Peyer's patch (tissue), 4 donors: Measurements from ENCODE around the gene GGA3. TPM values are rescaled to one million over a fixed set of nuclear protein-coding genes. Genes with fewer than 3 reads are reported as not detected.
"Not testable (repeated sequence)": the region's sequence is repeated elsewhere in the genome, so short reads cannot be mapped to it uniquely, and the experiment has no call there.

Experiments
- DNase-seq, 3 donors: peaks; one replicate each; pipeline ENCODE4 v3.0.0-alpha.2; 2017 to 2019
- H3K27ac ChIP-seq, 4 donors: fragments of 200-600 bp; sonication (generic); one replicate each; pipeline ENCODE4 v1.5.1; 2016 to 2019
- H3K27me3 ChIP-seq, 2 donors: fragments of 200-600 bp; sonication (generic); one replicate each; pipeline ENCODE4 v1.5.1; 2019
- H3K36me3 ChIP-seq, 3 donors: fragments of 200-600 bp; sonication (generic); one replicate each; pipeline ENCODE4 v1.5.1; 2016 to 2019
- H3K4me1 ChIP-seq, 4 donors: fragments of 200-600 bp; sonication (generic); one replicate each; pipeline ENCODE4 v1.5.1; 2016 to 2019
- H3K4me3 ChIP-seq, 4 donors: fragments of 200-600 bp; sonication (generic); 1 replicate in 3 of 4; 2 replicates in 1 of 4; pipeline ENCODE4 v1.5.1; 2016 to 2019; ENCODE audit warnings: mild to moderate bottlenecking in 1 of 4
- H3K9me3 ChIP-seq, 4 donors: fragments of 200-600 bp; sonication (generic); one replicate each; pipeline ENCODE4 v1.5.1; 2016 to 2019; ENCODE audit warnings: mild to moderate bottlenecking in 1 of 4
- CTCF ChIP-seq, 6 experiments: fragments of 450-650 bp in 4 of 6; fragments of 200-600 bp in 2 of 6; sonication (generic) in 1 of 6; IDR thresholded peaks; one replicate each; pipeline ENCODE4 v1.5.1; 2017 to 2019; ENCODE audit warnings: antibody characterized with exemption in 6 of 6, mild to moderate bottlenecking in 3 of 6, moderate library complexity in 1 of 6
- POLR2A ChIP-seq, 2 donors: fragments of 450-650 bp; IDR thresholded peaks; one replicate each; pipeline ENCODE4 v1.5.1; 2017; ENCODE audit warnings: antibody characterized with exemption in 2 of 2, mild to moderate bottlenecking in 2 of 2, moderate library complexity in 2 of 2
- total RNA-seq, 4 donors: library from RNA; depleted of rRNA; stranded (reverse); fragments of >200 nt; gene quantifications; one replicate each; pipeline ENCODE4 v1.1.0, GENCODE V29; 2016

Gene GGA3
- total RNA-seq, 4 donors from 2014 or later, result 34.0 to 153 (median 77.0) TPM

- Histone ChIP-seq H3K4me1 (peaks cover 0 to 24% (median 8%) of the 10 kb centered on the region in 4 donors), H3K4me3 (no peak overlapping the region), H3K9me3 (no peaks in the 10 kb centered on the region), H3K36me3 (peaks cover 0 to 40% (median 0%) of the 10 kb centered on the region in 3 donors), H3K27ac (no peak overlapping the region), H3K27me3 (no peaks in the 10 kb centered on the region)
- no peak for TF ChIP-seq POLR2A (IDR thresholded peaks at IDR 0.05)
- no peak for TF ChIP-seq CTCF (IDR thresholded peaks at IDR 0.05)
- DNase-seq, result no peak
Observed at GRCh38 chr17:75266316-75267152, 5.1 kb upstream of the GGA3 start.

GRCh38 chr17:75265614-75266315, 4.4 kb upstream of the GGA3 start:
- peaks cover 0 to 40% (median 0%) of the 10 kb centered on the region in 3 donors for H3K36me3 ChIP-seq
- TF ChIP-seq CTCF (IDR thresholded peaks at IDR 0.05) (no peak), POLR2A (IDR thresholded peaks at IDR 0.05) (no peak)
- H3K4me3 ChIP-seq, result no peak overlapping the region
- DNase-seq, result no peak
- no peaks in the 10 kb centered on the region for H3K27me3 ChIP-seq
- peaks cover 0 to 25% (median 9%) of the 10 kb centered on the region in 4 donors for H3K4me1 ChIP-seq
- H3K27ac ChIP-seq, result no peak overlapping the region
- H3K9me3 ChIP-seq, result no peaks in the 10 kb centered on the region

- peak overlapping the region in 1 of 4 donors; percentile 73 for H3K4me3 ChIP-seq
- TF ChIP-seq CTCF (IDR thresholded peaks at IDR 0.05) (no peak), POLR2A (IDR thresholded peaks at IDR 0.05) (no peak)
- peaks cover 0 to 32% (median 18%) of the 10 kb centered on the region in 4 donors for H3K4me1 ChIP-seq
- H3K36me3 ChIP-seq, result peaks cover 0 to 40% (median 0%) of the 10 kb centered on the region in 3 donors
- no peaks in the 10 kb centered on the region for H3K27me3 ChIP-seq
- DNase-seq, result no peak
- no peak overlapping the region for H3K27ac ChIP-seq
- no peaks in the 10 kb centered on the region for H3K9me3 ChIP-seq
Observed at GRCh38 chr17:75263055-75263454, 1.6 kb upstream of the GGA3 start.

- no peak for DNase-seq
- Histone ChIP-seq H3K36me3 (peaks cover 0 to 40% (median 0%) of the 10 kb centered on the region in 3 donors), H3K9me3 (no peaks in the 10 kb centered on the region), H3K27ac (peak overlapping the region; percentile 88 to 97 (median 94)), H3K4me1 (peaks cover 0 to 26% (median 18%) of the 10 kb centered on the region in 4 donors), H3K4me3 (peak overlapping the region; percentile 73 to 91 (median 78)), H3K27me3 (no peaks in the 10 kb centered on the region)
- TF ChIP-seq CTCF (IDR thresholded peaks at IDR 0.05), result no peak
- TF ChIP-seq POLR2A (IDR thresholded peaks at IDR 0.05), result no peak
Observed at GRCh38 chr17:75262112-75262606, 753 bp upstream of the GGA3 start.

- DNase-seq, result no peak
- TF ChIP-seq CTCF (IDR thresholded peaks at IDR 0.05) (peak in 3 of 6 experiments; percentile 5 to 16 (median 13)), POLR2A (IDR thresholded peaks at IDR 0.05) (no peak)
- no peaks in the 10 kb centered on the region for H3K27me3 ChIP-seq
- H3K36me3 ChIP-seq, result peaks cover 0 to 26% (median 0%) of the 10 kb centered on the region in 3 donors
- H3K27ac ChIP-seq, result peak overlapping the region; percentile 88 to 97 (median 94)
- H3K9me3 ChIP-seq, result no peaks in the 10 kb centered on the region
- peaks cover 0 to 26% (median 18%) of the 10 kb centered on the region in 4 donors for H3K4me1 ChIP-seq
- peak overlapping the region; percentile 73 to 91 (median 78) for H3K4me3 ChIP-seq
Observed at GRCh38 chr17:75260641-75261335, 618 bp downstream of the GGA3 start.

- peaks cover 0 to 16% (median 13%) of the 10 kb centered on the region in 4 donors for H3K4me1 ChIP-seq
- H3K9me3 ChIP-seq, H3K27ac ChIP-seq, H3K27me3 ChIP-seq, H3K4me3 ChIP-seq, H3K36me3 ChIP-seq, DNase-seq: not testable (repeated sequence)
Observed at GRCh38 chr17:75257228-75257627, 4.2 kb downstream of the GGA3 start.

- H3K4me3 ChIP-seq, H3K36me3 ChIP-seq, H3K27ac ChIP-seq, DNase-seq, H3K27me3 ChIP-seq, H3K9me3 ChIP-seq: not testable (repeated sequence)
- H3K4me1 ChIP-seq, result peaks cover 0 to 16% (median 13%) of the 10 kb centered on the region in 4 donors
Observed at GRCh38 chr17:75255954-75256698, 5.3 kb downstream of the GGA3 start.
